Cortex of kidney (tissue), 1 donor: Measurements from ENCODE around the gene ANKRD60.

Source experiments
- DNase-seq: peaks from one replicate; lab custom pipeline; 2025; lab: John Stamatoyannopoulos, UW

The ANKRD60 gene

DNA sequence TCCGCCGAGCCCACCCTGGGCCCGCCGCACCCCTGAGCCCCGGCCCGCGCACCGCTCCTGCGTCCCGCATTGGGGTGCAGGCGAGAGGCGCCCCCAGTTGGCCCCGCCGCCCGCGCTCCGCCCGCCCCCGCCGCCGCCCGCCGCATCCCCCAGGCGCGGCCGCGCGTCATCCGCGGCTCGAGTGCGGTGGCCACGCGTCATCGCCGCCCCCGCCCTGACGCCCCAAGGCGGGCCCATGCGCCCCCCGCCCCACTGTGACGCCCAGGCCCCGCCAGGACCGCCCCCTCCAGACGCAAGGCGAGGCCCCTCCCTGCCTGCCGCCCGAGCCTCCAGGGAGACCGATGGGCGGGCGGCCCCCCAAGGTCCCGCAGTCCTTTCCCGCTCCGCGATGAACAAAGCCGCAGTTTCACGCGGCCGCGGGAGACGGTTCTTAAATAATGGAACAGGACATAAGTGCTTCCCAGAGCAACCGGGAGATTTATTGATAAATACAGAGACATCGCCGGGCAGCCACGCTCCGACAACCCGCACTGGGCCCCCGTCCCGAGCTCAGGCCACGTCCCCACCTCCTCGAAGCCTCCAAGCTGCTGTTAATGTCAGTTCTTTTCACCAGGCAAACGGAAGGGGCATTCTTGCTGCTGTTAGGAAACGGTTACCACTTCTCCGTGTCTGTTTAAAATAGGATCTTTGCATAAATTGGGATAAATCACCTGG is at the start of gene ANKRD60:
TSS of gene ANKRD60 (minus strand) at position 170 of the 714 bp plus-strand sequence. CDS start at position 170, 0 bp downstream.
- DNase-seq: no peak

DNA sequence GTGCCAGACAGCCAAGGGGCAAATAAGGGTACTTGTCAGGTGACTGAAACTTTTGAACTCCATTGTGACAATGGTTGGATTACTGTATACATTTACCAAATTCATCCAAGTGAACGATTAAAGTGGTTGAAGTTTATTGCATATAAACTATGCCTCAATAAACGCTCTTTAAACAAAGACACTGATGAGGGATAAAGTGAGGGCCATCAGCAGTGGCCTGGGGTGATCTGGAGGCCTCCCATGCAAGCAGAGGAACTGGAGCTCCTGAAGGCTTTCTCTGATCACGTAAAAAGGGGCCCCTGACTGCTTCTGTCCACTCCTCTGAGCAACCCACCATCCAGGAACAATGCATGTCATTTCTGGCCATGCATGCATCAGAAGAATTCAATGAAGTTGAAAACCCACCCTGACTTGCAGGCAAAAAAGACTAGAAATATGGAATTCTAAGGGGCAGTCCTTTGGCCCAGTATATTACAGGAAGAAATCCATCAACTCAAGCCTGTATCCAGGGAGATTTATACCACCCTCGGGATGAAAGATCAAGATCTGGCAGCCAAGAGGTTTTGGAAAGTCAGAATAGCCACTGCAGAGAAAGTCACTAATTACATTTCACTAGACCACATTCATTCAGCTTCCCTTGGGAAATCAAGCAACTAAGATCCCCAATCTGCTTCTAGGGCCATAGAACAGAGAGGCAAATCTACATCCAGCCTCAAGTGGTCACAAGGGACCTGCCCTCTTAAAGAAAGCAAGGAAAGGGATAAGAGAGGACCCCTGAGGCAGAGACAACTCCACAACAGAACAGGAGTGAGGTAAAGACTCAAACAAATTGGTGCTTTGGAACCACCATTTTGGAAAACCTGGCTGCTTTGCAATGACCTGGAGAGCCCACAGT is 49.4 kb upstream of the ANKRD60 start:
- DNase-seq: no peak

- DNase-seq: no peak
These were observed 48.7 kb upstream of the ANKRD60 start for GRCh38 chr20:58277107-58277506.

DNA sequence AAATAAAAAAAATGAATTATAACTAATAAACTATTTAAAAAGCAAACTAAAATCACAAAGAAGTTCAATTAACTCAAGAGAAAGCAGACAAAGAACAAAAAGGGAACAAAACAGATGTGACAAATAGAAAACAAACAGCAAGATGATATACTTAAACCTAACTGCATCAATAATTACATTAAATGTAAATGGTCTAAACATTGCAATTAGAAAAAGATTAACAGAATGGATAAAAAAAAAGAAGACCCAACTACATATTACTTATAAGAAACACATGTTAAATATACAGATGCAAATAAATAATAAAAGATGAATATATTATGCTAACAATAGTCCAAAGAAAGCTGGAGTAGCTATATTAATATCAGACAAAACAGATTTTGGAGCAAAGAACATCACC is 45.9 kb upstream of the ANKRD60 start:
- DNase-seq: no peak

GRCh38 chr20:58271606-58272351 is 43.3 kb upstream of the ANKRD60 start:
- DNase-seq: no peak

GRCh38 chr20:58268936-58269619 is 40.6 kb upstream of the ANKRD60 start:
- DNase-seq: no peak

- DNase-seq: no peak
These were observed 40.0 kb upstream of the ANKRD60 start for GRCh38 chr20:58268421-58268821.

DNA sequence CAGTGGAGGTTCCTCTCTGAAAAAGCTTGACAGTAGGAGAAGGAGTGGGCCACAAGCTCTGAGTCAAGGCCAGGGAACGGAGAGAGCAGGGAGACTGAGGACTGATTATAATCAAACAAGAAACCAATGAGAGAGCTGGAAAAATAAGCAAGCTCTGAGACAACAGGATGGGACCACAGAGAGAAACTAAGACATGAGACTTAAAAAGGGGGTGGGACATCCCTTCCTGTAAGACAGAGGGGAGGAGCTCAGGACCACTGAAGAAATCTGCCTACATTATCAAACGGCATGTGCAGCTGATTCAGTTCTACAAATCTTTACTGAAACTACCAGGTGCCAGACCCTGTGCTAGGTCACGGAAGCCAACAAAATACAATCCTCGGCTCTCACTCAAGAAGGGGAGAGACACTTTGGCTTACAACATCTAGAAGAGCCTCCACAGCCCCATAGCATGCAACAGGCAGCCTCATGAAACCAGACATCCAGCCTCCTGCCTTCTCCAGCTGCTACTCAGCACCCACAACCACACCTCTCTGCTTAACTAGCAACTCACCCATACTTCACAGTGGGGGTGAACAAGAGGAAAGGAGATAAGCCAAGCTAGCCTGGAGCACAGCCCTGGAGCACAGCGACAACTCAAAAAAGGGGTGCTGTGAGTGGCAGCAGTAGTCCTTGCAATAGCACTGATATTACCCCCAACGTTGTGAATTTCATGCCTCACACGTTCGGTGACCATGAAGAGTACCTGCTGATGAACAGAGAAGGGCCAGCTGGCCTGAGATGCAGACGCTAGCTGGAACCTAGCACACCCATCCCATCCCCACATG is 39.1 kb upstream of the ANKRD60 start:
- DNase-seq: no peak

- DNase-seq: no peak
These were observed 35.8 kb upstream of the ANKRD60 start for GRCh38 chr20:58264271-58264670.

- DNase-seq: no peak
These were observed 33.2 kb upstream of the ANKRD60 start for GRCh38 chr20:58261660-58262059.

GRCh38 chr20:58260006-58260405 is 31.6 kb upstream of the ANKRD60 start:
- no peak for DNase-seq

GRCh38 chr20:58256842-58257241 is 28.4 kb upstream of the ANKRD60 start:
- no peak for DNase-seq

DNA sequence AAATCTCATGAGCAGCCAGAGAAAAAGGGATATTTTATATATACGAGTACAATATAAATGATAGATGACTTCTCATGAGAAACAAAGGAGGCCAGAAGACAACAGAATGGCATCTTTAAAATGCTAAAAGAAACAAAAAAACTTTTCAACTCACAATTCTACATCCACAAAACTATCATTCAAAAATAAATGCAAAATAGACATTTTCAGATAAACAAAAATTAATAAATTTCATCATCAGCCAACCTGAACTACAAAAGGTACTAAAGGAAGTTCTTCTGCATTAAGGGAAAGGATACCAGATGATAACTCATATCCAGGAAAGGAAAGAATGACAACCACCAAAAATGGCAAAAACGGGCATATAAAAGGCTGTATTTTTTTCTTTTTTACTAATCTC is 27.9 kb upstream of the ANKRD60 start:
- DNase-seq: no peak

DNA sequence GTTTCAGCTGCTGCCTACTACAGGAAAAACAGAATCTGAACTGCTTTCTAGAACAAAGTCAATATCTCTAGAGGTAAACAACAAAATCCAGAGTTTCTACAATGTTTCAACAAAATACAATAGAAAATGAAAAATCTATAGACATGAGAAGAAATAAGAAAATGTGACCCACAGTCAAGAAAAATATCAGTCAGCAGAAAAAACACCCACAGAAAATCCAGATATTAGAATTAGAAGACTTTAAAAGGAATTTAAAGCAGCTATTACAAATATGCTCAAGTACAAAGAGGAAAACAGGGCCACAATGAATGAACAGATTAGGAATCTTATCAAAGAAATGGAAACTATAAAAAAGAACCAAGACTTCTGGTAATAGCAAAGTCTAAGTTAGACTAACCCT is 26.4 kb upstream of the ANKRD60 start:
- no peak for DNase-seq

GRCh38 chr20:58251979-58252591 is 23.6 kb upstream of the ANKRD60 start:
- no peak for DNase-seq

- no peak for DNase-seq
These were observed 23.0 kb upstream of the ANKRD60 start for GRCh38 chr20:58251348-58251978.

DNA sequence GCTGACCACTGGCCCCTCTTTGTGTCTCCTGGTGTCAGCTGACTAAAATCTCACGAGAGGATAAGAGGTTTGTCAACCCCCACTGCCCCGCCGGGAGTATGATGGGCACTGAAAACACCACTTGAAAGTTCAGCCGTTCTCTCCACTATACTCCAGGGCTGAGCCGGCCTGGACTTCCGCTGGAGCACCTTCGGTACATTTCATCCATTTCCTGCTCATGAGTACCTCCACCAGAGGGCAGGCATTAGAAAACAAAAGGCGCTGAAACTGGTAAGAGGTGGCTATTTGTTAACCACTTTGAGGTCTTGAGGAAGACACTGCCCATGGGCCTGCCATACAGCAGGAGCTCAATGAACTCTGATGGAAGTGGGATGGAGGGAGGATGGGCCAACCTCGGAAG is 17.9 kb upstream of the ANKRD60 start:
- no peak for DNase-seq

DNA sequence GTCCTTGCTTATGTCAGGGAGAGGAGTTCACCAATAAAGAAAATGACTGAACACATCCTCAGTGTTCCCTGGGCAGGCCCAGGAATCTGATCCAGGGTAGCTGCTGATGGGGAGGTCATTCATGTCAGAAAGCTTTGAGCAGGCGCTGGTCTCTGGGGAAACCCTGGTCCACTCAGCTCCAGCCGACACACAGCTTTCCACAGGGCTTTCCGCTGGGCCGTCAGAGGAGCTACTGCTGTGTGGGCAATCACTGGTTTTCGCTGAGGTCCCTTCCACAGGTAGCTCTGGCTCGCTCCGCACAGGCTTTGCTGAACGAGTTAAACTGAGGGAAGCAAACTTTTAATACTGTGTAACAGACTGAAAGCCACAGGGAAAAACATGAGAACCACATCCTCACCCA is 17.5 kb upstream of the ANKRD60 start:
- no peak for DNase-seq

GRCh38 chr20:58245181-58245891 is 16.9 kb upstream of the ANKRD60 start:
- no peak for DNase-seq
